ENCODE data around the gene VAT1L. TPM values are rescaled to one million over a fixed set of nuclear protein-coding genes. Genes with fewer than 3 reads are reported as not detected.

VAT1L gene
- total RNA-seq, 1 experiment from 2014 or later = not detected

GRCh38 chr16:77850636-77851333 is 62.4 kb downstream of the VAT1L start:
- Mint-ChIP-seq H3K4me1 (ENCODE audit: low read depth, unreplicated experiment) (no peaks in the 10 kb centered on the region), H3K9me3 (ENCODE audit: low read depth, unreplicated experiment) (peaks cover 2% of the 10 kb centered on the region), H3K27me3 (ENCODE audit: unreplicated experiment) (peaks cover 78% of the 10 kb centered on the region), H3K36me3 (ENCODE audit: insufficient read depth, unreplicated experiment) (no peaks in the 10 kb centered on the region), H3K4me3 (ENCODE audit: low read depth, unreplicated experiment) (no peak overlapping the region), H3K27ac (ENCODE audit: unreplicated experiment) (no peak overlapping the region)
- no peak for TF ChIP-seq CTCF (IDR thresholded peaks at IDR 0.05; ENCODE audit: unreplicated experiment)
- CTCF ChIA-PET = no interaction called here
- no peak for DNase-seq
- intact Hi-C loops (cut with micrococcal nuclease; ENCODE audit: unreplicated experiment) = loop anchor here (10.0 kb wide), 1 partner anchor 176 kb away; no protein-coding TSS in a partner anchor
- no TSS peak for BruUV-seq (replicated peaks)

GRCh38 chr16:77853161-77853560 is 64.8 kb downstream of the VAT1L start:
- no peak for DNase-seq
- TF ChIP-seq CTCF (IDR thresholded peaks at IDR 0.05; ENCODE audit: unreplicated experiment) = no peak
- Mint-ChIP-seq H3K4me1 (ENCODE audit: low read depth, unreplicated experiment) (no peaks in the 10 kb centered on the region), H3K4me3 (ENCODE audit: low read depth, unreplicated experiment) (no peak overlapping the region), H3K36me3 (ENCODE audit: insufficient read depth, unreplicated experiment) (no peaks in the 10 kb centered on the region), H3K27me3 (ENCODE audit: unreplicated experiment) (peaks cover 81% of the 10 kb centered on the region), H3K9me3 (ENCODE audit: low read depth, unreplicated experiment) (no peaks in the 10 kb centered on the region), H3K27ac (ENCODE audit: unreplicated experiment) (no peak overlapping the region)
- BruUV-seq (replicated peaks) = no TSS peak
- CTCF ChIA-PET = no interaction called here
- intact Hi-C loops (cut with micrococcal nuclease; ENCODE audit: unreplicated experiment) = loop anchor here (10.0 kb wide), 1 partner anchor 178 kb away; no protein-coding TSS in a partner anchor

- TF ChIP-seq CTCF (IDR thresholded peaks at IDR 0.05; ENCODE audit: unreplicated experiment) = no peak
- no TSS peak for BruUV-seq (replicated peaks)
- Mint-ChIP-seq H3K36me3 (ENCODE audit: insufficient read depth, unreplicated experiment) (no peaks in the 10 kb centered on the region), H3K4me3 (ENCODE audit: low read depth, unreplicated experiment) (no peak overlapping the region), H3K4me1 (ENCODE audit: low read depth, unreplicated experiment) (no peaks in the 10 kb centered on the region), H3K9me3 (ENCODE audit: low read depth, unreplicated experiment) (no peaks in the 10 kb centered on the region), H3K27me3 (ENCODE audit: unreplicated experiment) (peaks cover 78% of the 10 kb centered on the region), H3K27ac (ENCODE audit: unreplicated experiment) (no peak overlapping the region)
- DNase-seq = no peak
- CTCF ChIA-PET = no interaction called here
- intact Hi-C loops (cut with micrococcal nuclease; ENCODE audit: unreplicated experiment) = loop anchor here (10.0 kb wide), 1 partner anchor 182 kb away; no protein-coding TSS in a partner anchor
Measured at GRCh38 chr16:77856438-77857160, 68.2 kb downstream of the VAT1L start.

- CTCF ChIA-PET = interaction anchor here (1.2 kb wide), 1 partner anchor 51 kb away, joined by 6 read pairs; no protein-coding TSS in a partner anchor
- H3K9me3 Mint-ChIP-seq (ENCODE audit: low read depth, unreplicated experiment) = no peaks in the 10 kb centered on the region
- intact Hi-C loops (cut with micrococcal nuclease; ENCODE audit: unreplicated experiment) = loop anchor here (10.0 kb wide), 1 partner anchor 183 kb away; no protein-coding TSS in a partner anchor
- H3K36me3 Mint-ChIP-seq (ENCODE audit: insufficient read depth, unreplicated experiment) = no peaks in the 10 kb centered on the region
- BruUV-seq (replicated peaks) = no TSS peak
- H3K27me3 Mint-ChIP-seq (ENCODE audit: unreplicated experiment) = peaks cover 63% of the 10 kb centered on the region
- no peak overlapping the region for H3K27ac Mint-ChIP-seq (ENCODE audit: unreplicated experiment)
- no peaks in the 10 kb centered on the region for H3K4me1 Mint-ChIP-seq (ENCODE audit: low read depth, unreplicated experiment)
- no peak for TF ChIP-seq CTCF (IDR thresholded peaks at IDR 0.05; ENCODE audit: unreplicated experiment)
- no peak for DNase-seq
- no peak overlapping the region for H3K4me3 Mint-ChIP-seq (ENCODE audit: low read depth, unreplicated experiment)
Measured at GRCh38 chr16:77858060-77858459, 69.7 kb downstream of the VAT1L start.
